Mesendoderm (in vitro differentiated cells): ENCODE measurements around the gene PRKN.

Experiments used
- DNase-seq: peaks from one replicate; pipeline ENCODE4 v3.0.0; 2013
- H2AK5ac ChIP-seq: 2 replicates; pipeline ENCODE4 v1.6.1; 2013; ENCODE audit warnings: low read length, inconsistent platforms
- H2BK120ac ChIP-seq: 2 replicates; pipeline ENCODE4 v1.6.1; 2013; ENCODE audit warnings: low read depth, mild to moderate bottlenecking, low read length, moderate library complexity, mixed read lengths
- H2BK15ac ChIP-seq: replicated peaks from 2 replicates; pipeline ENCODE4 v1.6.1; 2013; ENCODE audit warnings: low read depth, mild to moderate bottlenecking, moderate library complexity
- H2BK5ac ChIP-seq: 2 replicates; pipeline ENCODE4 v1.6.1; 2013; ENCODE audit warnings: low read length, inconsistent platforms
- H3K18ac ChIP-seq: 2 replicates; pipeline ENCODE4 v1.6.1; 2013; ENCODE audit warnings: mild to moderate bottlenecking, low read length, mixed read lengths
- H3K23ac ChIP-seq: one replicate; pipeline ENCODE4 v1.6.1; 2013; ENCODE audit warnings: low read length
- H3K27ac ChIP-seq: 2 replicates; pipeline ENCODE4 v1.5.1; 2013; ENCODE audit warnings: low read depth, mild to moderate bottlenecking, inconsistent platforms, low read length, moderate library complexity
- H3K27me3 ChIP-seq: 2 replicates; pipeline ENCODE4 v1.6.1; 2013; ENCODE audit warnings: low read length, control low read depth, mild to moderate bottlenecking, inconsistent platforms; ENCODE audit not compliant: insufficient read depth, poor library complexity
- H3K36me3 ChIP-seq: 2 replicates; pipeline ENCODE4 v1.6.1; 2013; ENCODE audit warnings: low read length, inconsistent platforms; ENCODE audit not compliant: control insufficient read depth, insufficient read depth
- H3K4ac ChIP-seq: one replicate; pipeline ENCODE4 v1.6.1; 2013; ENCODE audit warnings: low read depth, mild to moderate bottlenecking, low read length, moderate library complexity
- H3K4me1 ChIP-seq: 2 replicates; pipeline ENCODE4 v1.6.1; 2013; ENCODE audit warnings: low read depth, low read length, inconsistent platforms; ENCODE audit not compliant: control insufficient read depth
- H3K4me2 ChIP-seq: 2 replicates; pipeline ENCODE4 v1.6.1; 2013; ENCODE audit warnings: low read length
- H3K4me3 ChIP-seq: 2 replicates; pipeline ENCODE4 v1.5.1; 2013; ENCODE audit warnings: mild to moderate bottlenecking, low read length
- H3K56ac ChIP-seq: one replicate; pipeline ENCODE4 v1.6.1; 2013; ENCODE audit warnings: low read length
- H3K79me1 ChIP-seq: 2 replicates; pipeline ENCODE4 v1.6.1; 2013; ENCODE audit warnings: low read length, inconsistent platforms
- H3K79me2 ChIP-seq: 2 replicates; pipeline ENCODE4 v1.6.1; 2013; ENCODE audit warnings: mild to moderate bottlenecking, low read length; ENCODE audit not compliant: control insufficient read depth, insufficient read depth
- H3K9ac ChIP-seq: 2 replicates; pipeline ENCODE4 v1.6.1; 2013; ENCODE audit warnings: low read length, inconsistent platforms
- H4K5ac ChIP-seq: one replicate; pipeline ENCODE4 v1.6.1; 2013; ENCODE audit warnings: low read length
- H4K8ac ChIP-seq: one replicate; pipeline ENCODE4 v1.6.1; 2013; ENCODE audit warnings: low read depth, mild to moderate bottlenecking, control low read depth, low read length, moderate library complexity
- WGBS: extraction: QIAGEN DNeasy Blood & Tissue Kit; methylation state at CpG from one replicate; pipeline ENCODE4 v1.1.7; 2013; ENCODE audit warnings: low lambda C conversion rate, missing lambda C conversion rate; ENCODE audit not compliant: insufficient coverage; ENCODE audit errors: extremely low coverage; 5-methylcytosine and 5-hydroxymethylcytosine counted together

PRKN gene

DNA sequence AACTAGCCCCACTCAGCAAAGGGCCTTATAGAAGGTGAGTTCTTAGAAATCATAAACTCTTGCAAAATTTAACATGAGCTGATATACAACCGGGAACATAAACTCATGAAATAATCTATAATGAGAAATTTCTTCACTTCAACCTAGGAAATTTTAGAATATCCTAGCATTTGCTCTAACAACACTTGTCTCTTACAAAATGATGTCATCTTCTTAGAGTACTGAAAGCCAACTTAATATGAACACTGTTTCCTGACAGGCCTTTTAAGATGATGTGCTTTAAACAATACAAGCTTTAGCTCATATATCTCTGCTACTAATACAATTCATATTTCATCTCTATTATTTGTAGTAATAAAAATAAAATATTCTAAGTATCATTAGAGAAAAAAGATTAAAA lies 1.1 kb upstream of the PRKN start:
- WGBS = no CpG with 5 or more reads among the region's 1 CpG
- Histone ChIP-seq H4K5ac (no peak overlapping the region), H3K4me3 (no peak overlapping the region)

DNA sequence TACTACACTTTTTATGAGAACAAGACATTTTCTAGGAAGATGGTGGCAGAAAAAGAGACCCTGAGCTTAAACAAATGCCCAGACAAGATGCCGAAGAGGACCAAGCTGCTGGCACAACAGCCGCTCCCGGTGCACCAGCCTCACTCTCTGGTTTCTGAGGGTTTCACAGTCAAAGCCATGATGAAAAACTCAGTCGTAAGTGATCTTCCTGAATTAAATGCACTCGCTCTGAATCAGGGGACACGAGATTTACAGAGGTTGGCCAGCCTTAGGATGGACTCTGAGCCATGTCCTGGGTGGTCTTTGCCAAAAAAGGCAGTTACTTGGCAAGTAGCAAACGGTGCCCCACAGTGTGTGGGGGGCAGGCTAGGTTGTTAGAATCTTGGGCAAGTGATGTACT lies 631 bp upstream of the PRKN start:
- Histone ChIP-seq H2BK15ac (no peak overlapping the region), H4K8ac (no peak overlapping the region), H2AK5ac (no peak overlapping the region), H2BK120ac (no peak overlapping the region), H3K79me1 (no peaks in the 10 kb centered on the region), H3K4me3 (no peak overlapping the region), H3K27ac (no peak overlapping the region), H3K4me1 (no peaks in the 10 kb centered on the region), H2BK5ac (no peak overlapping the region), H3K79me2 (no peaks in the 10 kb centered on the region), H3K9ac (no peak overlapping the region), H3K27me3 (no peaks in the 10 kb centered on the region), H3K18ac (no peak overlapping the region), H4K5ac (no peak overlapping the region), H3K4ac (no peak overlapping the region), H3K4me2 (no peak overlapping the region), H3K36me3 (no peaks in the 10 kb centered on the region), H3K23ac (no peak overlapping the region), H3K56ac (no peak overlapping the region)
- WGBS = no CpG with 5 or more reads among the region's 7 CpGs
- DNase-seq = no peak

More for the DNA sequence above, 1.1 kb upstream of the PRKN start:
- H3K79me1 ChIP-seq = no peaks in the 10 kb centered on the region
- DNase-seq = no peak
- no peaks in the 10 kb centered on the region for H3K79me2 ChIP-seq
- no peak overlapping the region for H3K4ac ChIP-seq
- H3K23ac ChIP-seq = no peak overlapping the region
- H3K27me3 ChIP-seq = no peaks in the 10 kb centered on the region
- H2BK15ac ChIP-seq = no peak overlapping the region
- no peak overlapping the region for H3K18ac ChIP-seq
- no peak overlapping the region for H3K9ac ChIP-seq
- H2AK5ac ChIP-seq = no peak overlapping the region
- H4K8ac ChIP-seq = no peak overlapping the region
- H3K4me1 ChIP-seq = no peaks in the 10 kb centered on the region
- no peak overlapping the region for H2BK5ac ChIP-seq
- H3K27ac ChIP-seq = no peak overlapping the region
- H2BK120ac ChIP-seq = no peak overlapping the region
- H3K36me3 ChIP-seq = no peaks in the 10 kb centered on the region
- no peak overlapping the region for H3K56ac ChIP-seq
- H3K4me2 ChIP-seq = no peak overlapping the region

DNA sequence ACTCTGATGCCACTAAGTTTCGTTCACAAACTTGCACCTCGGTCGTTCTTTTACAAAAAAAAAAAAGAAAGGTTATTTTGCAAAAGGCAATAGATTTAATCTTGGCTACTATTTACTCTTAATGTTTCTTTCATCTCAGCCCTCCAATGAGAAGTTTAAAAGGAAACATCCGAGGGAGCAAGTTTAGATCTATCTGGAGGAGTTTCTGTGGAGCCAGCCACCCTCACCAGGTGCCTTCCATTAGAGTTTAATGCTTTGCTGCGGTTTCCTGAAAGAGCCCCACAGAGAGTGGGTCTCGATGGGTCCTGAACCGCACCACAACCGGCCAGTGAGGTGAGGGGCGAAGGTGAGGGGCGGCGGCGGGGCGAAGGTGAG lies 632 bp downstream of the PRKN start:
- H3K27ac ChIP-seq = no peak overlapping the region
- no peak overlapping the region for H2AK5ac ChIP-seq
- no peak overlapping the region for H3K4me3 ChIP-seq
- H3K4ac ChIP-seq = peak overlapping the region; percentile 82
- no peaks in the 10 kb centered on the region for H3K36me3 ChIP-seq
- H4K8ac ChIP-seq = peak overlapping the region; percentile 41
- H4K5ac ChIP-seq = no peak overlapping the region
- H3K27me3 ChIP-seq = no peaks in the 10 kb centered on the region
- no peaks in the 10 kb centered on the region for H3K79me1 ChIP-seq
- DNase-seq = peak; percentile 22
- no peak overlapping the region for H2BK5ac ChIP-seq
- WGBS = no CpG with 5 or more reads among the region's 13 CpGs
- H3K4me1 ChIP-seq = no peaks in the 10 kb centered on the region
- H3K56ac ChIP-seq = peak overlapping the region; percentile 89
- no peak overlapping the region for H3K23ac ChIP-seq
- H3K79me2 ChIP-seq = no peaks in the 10 kb centered on the region
- peak overlapping the region; percentile 72 for H3K9ac ChIP-seq
- peak overlapping the region; percentile 24 for H2BK120ac ChIP-seq
- no peak overlapping the region for H2BK15ac ChIP-seq
- peak overlapping the region; percentile 14 for H3K4me2 ChIP-seq
- H3K18ac ChIP-seq = peak overlapping the region; percentile 88

DNA sequence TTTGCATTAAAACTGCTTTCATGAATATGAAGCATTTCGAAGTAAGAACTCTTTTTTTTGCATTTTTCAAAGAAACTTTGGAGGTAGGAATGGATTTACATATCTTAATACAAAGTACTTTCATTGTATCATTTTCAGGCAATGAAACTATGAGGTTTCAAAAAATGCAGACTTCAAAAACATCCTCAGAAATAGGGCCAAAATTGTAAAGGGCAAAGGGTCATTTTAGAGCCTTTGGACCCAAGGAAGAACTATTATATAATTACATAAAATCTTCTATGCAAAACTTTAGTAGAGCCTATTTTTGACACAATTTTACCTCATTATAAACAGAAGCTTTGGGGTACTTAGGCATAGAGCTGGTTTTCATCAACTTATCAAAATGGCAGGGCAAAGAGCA lies 4.9 kb downstream of the PRKN start:
- no CpG with 5 or more reads among the region's 1 CpG for WGBS
- no peak overlapping the region for H2BK120ac ChIP-seq
- H3K79me1 ChIP-seq = no peaks in the 10 kb centered on the region
- no peak overlapping the region for H3K4me3 ChIP-seq
- no peak overlapping the region for H3K18ac ChIP-seq
- no peak overlapping the region for H3K56ac ChIP-seq
- no peaks in the 10 kb centered on the region for H3K4me1 ChIP-seq
- H3K9ac ChIP-seq = no peak overlapping the region
- H3K4ac ChIP-seq = no peak overlapping the region
- H3K4me2 ChIP-seq = no peak overlapping the region
- no peak overlapping the region for H4K5ac ChIP-seq
- no peaks in the 10 kb centered on the region for H3K27me3 ChIP-seq
- H2BK15ac ChIP-seq = no peak overlapping the region
- H2AK5ac ChIP-seq = no peak overlapping the region
- H3K36me3 ChIP-seq = no peaks in the 10 kb centered on the region
- no peak overlapping the region for H4K8ac ChIP-seq
- H3K27ac ChIP-seq = no peak overlapping the region
- no peak for DNase-seq
- no peak overlapping the region for H3K23ac ChIP-seq
- H2BK5ac ChIP-seq = no peak overlapping the region
- H3K79me2 ChIP-seq = no peaks in the 10 kb centered on the region

DNA sequence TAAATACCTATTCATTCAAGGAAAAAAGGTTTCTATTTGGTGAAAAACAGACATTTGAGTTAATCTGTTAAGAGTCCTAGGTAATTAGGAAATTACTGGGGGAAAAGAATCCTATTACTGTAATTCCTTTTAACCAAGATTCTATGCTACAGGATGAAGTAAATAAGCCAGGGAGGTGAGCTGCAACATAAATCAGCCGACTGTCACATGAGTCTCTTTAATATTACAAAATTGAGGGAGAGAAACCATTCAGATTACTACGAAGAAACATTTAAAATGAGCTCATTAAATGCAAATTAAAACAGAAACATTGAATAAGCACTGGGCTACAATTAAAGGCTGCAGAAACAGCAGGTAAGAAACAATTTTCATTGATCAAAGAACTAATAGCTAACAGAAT lies 5.3 kb downstream of the PRKN start:
- Histone ChIP-seq H3K4me2 (no peak overlapping the region), H3K4me1 (no peaks in the 10 kb centered on the region), H3K79me1 (no peaks in the 10 kb centered on the region), H2BK5ac (no peak overlapping the region), H2AK5ac (no peak overlapping the region), H2BK120ac (no peak overlapping the region), H3K27me3 (no peaks in the 10 kb centered on the region), H3K9ac (no peak overlapping the region), H3K23ac (no peak overlapping the region), H3K36me3 (no peaks in the 10 kb centered on the region), H3K18ac (no peak overlapping the region), H4K8ac (no peak overlapping the region), H3K56ac (no peak overlapping the region), H3K27ac (no peak overlapping the region), H2BK15ac (no peak overlapping the region), H3K79me2 (no peaks in the 10 kb centered on the region), H4K5ac (no peak overlapping the region), H3K4me3 (no peak overlapping the region), H3K4ac (no peak overlapping the region)
- WGBS = no CpG with 5 or more reads among the region's 2 CpGs
- no peak for DNase-seq

- no CpG with 5 or more reads among the region's 2 CpGs for WGBS
Measured at GRCh38 chr6:162721404-162721687, 6.2 kb downstream of the PRKN start.

More at GRCh38 chr6:162721404-162721687, 6.2 kb downstream of the PRKN start:
- peak; percentile 16 for DNase-seq
- no peaks in the 10 kb centered on the region for H3K36me3 ChIP-seq
- H3K4me2 ChIP-seq = no peak overlapping the region
- no peaks in the 10 kb centered on the region for H3K4me1 ChIP-seq
- H3K18ac ChIP-seq = no peak overlapping the region
- H3K4ac ChIP-seq = no peak overlapping the region
- no peak overlapping the region for H4K8ac ChIP-seq
- no peak overlapping the region for H3K4me3 ChIP-seq
- no peak overlapping the region for H2BK5ac ChIP-seq
- no peak overlapping the region for H3K9ac ChIP-seq
- no peaks in the 10 kb centered on the region for H3K79me2 ChIP-seq
- no peak overlapping the region for H3K56ac ChIP-seq
- H3K27me3 ChIP-seq = no peaks in the 10 kb centered on the region
- H3K79me1 ChIP-seq = no peaks in the 10 kb centered on the region
- H2BK120ac ChIP-seq = no peak overlapping the region
- H4K5ac ChIP-seq = no peak overlapping the region
- H2AK5ac ChIP-seq = no peak overlapping the region
- H3K23ac ChIP-seq = no peak overlapping the region
- no peak overlapping the region for H3K27ac ChIP-seq
- no peak overlapping the region for H2BK15ac ChIP-seq
